ENCODE data around the gene NEUROD1.

NEUROD1 gene

GRCh38 chr2:181679544-181679979, 755 bp downstream of the NEUROD1 start:
- DNase-seq, result no peak

- no peak for DNase-seq
Measured at GRCh38 chr2:181678861-181679543, 1.3 kb downstream of the NEUROD1 start.

GRCh38 chr2:181677912-181678586, 2.3 kb downstream of the NEUROD1 start:
- DNase-seq, result peak; percentile 79

- DNase-seq, result no peak
Measured at GRCh38 chr2:181675254-181675653, 5.1 kb downstream of the NEUROD1 start.

GRCh38 chr2:181674461-181674860, 5.9 kb downstream of the NEUROD1 start:
- no peak for DNase-seq

- DNase-seq, result no peak
Measured at GRCh38 chr2:181673173-181673572, 7.1 kb downstream of the NEUROD1 start.

GRCh38 chr2:181672255-181673008, 7.9 kb downstream of the NEUROD1 start:
- no peak for DNase-seq

- no peak for DNase-seq
Measured at GRCh38 chr2:181670632-181671031, 9.7 kb downstream of the NEUROD1 start.

GRCh38 chr2:181667234-181667633, 13.1 kb downstream of the NEUROD1 start:
- DNase-seq, result no peak

GRCh38 chr2:181662287-181662686, 18.0 kb downstream of the NEUROD1 start:
- no peak for DNase-seq

- no peak for DNase-seq
Measured at GRCh38 chr2:181660181-181660580, 20.1 kb downstream of the NEUROD1 start.

- DNase-seq, result no peak
Measured at GRCh38 chr2:181658444-181658843, 21.9 kb downstream of the NEUROD1 start.

- no peak for DNase-seq
Measured at GRCh38 chr2:181657379-181657778, 22.9 kb downstream of the NEUROD1 start.

GRCh38 chr2:181656450-181657291, 23.6 kb downstream of the NEUROD1 start, which contains the start of gene CERKL:
Gene CERKL (minus strand): TSS chr2:181657105. CDS start chr2:181657006, 99 bp downstream.
- peak; percentile 36 for DNase-seq

GRCh38 chr2:181655519-181655918, 24.8 kb downstream of the NEUROD1 start:
- no peak for DNase-seq

GRCh38 chr2:181649436-181649979, 30.8 kb downstream of the NEUROD1 start:
- DNase-seq, result no peak

- no peak for DNase-seq
Measured at GRCh38 chr2:181648478-181649155, 31.7 kb downstream of the NEUROD1 start.

GRCh38 chr2:181646415-181646987, 33.8 kb downstream of the NEUROD1 start:
- DNase-seq, result no peak

- no peak for DNase-seq
Measured at GRCh38 chr2:181643151-181643550, 37.2 kb downstream of the NEUROD1 start.

- no peak for DNase-seq
Measured at GRCh38 chr2:181642086-181642485, 38.2 kb downstream of the NEUROD1 start.

- no peak for DNase-seq
Measured at GRCh38 chr2:181639686-181640085, 40.6 kb downstream of the NEUROD1 start.

All from activated CD4-positive, alpha-beta T cell treated with anti-CD3 and anti-CD28 coated beads for 48 hours (primary cell).